GM12873 (cell line): ENCODE results near the gene IKZF3.

Experiments used
- TF ChIP-seq, protein P1 (sequence below): IDR thresholded peaks from 2 replicates; pipeline ENCODE4 v1.5.1; 2012; ENCODE audit warnings: low read depth, mild to moderate bottlenecking, moderate library complexity, low read length, control low read depth; ENCODE audit not compliant: insufficient read depth; ENCODE audit errors: missing control alignments

Gene IKZF3

DNA sequence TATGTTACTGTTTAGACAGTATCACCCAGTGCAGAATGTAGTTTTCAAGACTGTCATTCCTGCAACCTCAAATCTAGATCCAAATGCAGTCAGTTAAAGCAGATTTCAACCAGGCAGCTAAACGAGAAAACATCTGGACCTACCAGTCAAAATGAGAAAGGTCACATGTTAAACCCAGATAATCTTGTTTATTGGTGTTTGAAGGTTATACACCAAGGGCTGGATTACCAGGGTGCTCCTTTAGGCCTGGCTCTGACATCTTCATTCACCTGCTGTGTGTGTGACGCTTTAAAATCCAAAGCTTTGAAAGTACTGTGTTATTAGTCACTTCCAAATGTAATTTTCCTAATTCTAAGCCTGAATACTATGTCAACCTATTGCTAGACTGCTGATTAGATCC, 54.9 kb downstream of the IKZF3 start:
- TF ChIP-seq, protein P1, sequence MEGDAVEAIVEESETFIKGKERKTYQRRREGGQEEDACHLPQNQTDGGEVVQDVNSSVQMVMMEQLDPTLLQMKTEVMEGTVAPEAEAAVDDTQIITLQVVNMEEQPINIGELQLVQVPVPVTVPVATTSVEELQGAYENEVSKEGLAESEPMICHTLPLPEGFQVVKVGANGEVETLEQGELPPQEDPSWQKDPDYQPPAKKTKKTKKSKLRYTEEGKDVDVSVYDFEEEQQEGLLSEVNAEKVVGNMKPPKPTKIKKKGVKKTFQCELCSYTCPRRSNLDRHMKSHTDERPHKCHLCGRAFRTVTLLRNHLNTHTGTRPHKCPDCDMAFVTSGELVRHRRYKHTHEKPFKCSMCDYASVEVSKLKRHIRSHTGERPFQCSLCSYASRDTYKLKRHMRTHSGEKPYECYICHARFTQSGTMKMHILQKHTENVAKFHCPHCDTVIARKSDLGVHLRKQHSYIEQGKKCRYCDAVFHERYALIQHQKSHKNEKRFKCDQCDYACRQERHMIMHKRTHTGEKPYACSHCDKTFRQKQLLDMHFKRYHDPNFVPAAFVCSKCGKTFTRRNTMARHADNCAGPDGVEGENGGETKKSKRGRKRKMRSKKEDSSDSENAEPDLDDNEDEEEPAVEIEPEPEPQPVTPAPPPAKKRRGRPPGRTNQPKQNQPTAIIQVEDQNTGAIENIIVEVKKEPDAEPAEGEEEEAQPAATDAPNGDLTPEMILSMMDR, result no peak

DNA sequence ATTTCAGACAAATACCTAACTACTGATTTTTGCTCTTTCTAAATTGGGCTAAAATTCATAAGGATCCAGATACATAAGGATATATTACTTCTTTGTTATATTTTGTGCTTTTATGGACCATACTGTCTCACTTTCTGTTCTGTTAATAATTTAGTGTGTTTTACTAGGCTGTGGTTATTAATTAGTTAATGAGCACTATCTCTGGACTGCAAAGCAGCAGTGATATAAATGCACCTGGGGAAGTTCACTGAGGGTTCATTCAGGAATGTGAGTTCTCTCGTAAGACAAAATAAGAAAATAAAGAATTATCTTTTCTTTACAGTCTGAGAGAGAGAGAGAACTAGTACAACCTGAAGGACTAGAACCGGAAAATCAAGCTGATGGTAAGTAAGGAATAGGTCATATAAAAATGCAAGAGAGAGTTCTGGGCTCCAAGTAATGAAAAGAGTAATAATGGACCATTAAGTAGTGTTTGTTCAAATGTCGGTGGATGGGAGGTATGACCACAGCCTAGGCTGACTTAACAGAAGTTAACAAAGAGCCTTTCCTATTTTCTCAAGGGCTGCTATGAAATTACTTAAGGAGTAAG, 55.6 kb downstream of the IKZF3 start:
- TF ChIP-seq, protein P1, result no peak

DNA sequence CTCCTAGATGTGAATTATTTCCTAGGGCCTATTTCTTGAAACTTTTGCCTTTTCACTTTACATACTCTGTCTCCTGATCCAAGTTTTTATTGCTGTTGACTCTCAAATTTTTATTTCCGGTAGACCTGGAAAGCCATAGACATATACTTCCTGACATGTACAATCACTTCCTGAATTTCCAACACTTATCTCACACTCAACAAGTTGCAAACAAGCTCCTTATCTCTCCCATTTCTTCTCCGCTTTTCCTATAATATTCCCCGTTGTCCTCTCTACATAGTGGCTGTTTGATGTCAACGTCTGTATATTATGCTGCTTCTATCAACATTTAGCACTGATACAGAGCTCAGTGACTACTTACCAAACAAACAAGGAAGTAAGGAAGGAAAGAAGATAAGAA, 59.3 kb downstream of the IKZF3 start:
- TF ChIP-seq, protein P1, result no peak

DNA sequence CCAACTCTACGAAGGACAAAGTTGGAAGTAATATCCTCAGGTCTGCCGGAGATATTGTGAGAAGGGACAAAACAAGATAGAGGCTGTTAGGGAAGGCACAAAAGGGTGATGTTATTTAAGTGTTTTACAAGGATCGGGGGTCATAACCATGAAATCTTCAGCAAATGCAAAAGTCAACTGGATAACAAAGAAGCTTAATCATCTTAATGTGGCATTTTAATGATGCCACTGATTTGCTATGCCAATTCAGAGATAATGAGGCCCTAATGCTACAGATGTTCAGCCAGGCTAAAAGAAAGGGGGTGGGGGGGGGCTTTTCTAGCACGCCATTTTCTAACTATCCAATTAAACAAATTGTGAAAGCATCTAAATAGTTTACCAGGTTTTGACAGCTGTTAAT, 63.1 kb downstream of the IKZF3 start:
- TF ChIP-seq, protein P1, result no peak

DNA sequence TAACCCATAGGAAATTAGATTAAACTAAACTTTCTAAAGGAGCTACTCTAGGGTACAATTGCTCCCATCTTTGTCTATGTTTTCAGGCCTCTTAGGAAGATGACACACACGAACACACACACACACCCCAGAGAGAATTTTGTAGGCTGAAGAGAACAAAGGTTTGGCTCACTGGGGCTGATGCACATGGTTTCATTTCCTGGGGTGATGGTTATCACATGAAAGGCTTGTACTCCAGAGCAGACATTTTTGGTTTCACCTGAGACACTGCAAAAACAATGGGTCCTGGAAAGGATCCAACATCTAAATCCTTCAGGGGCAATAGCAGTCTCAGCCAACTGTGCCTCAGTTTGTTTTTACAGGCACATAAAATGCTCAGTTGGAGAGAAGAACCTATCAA, 63.6 kb downstream of the IKZF3 start:
- TF ChIP-seq, protein P1, result no peak

DNA sequence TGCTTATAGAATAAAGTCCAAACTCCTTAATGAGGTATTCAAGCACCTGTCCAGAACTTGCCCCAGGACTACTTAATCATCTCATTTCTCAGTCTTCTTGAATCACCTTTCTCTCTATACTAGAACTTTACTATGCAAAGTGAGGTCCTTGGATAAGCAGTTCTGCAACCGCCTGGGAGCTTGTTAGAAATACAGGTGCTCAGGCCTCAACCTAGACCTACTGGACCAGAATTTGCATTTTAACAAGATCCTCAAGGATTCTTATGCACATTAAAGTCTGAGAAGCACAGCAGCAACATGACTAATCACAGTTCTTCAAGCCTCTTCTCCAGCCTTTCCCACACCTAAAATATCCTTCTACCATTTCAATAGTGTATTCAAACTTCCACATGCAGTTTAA, 64.7 kb downstream of the IKZF3 start:
- TF ChIP-seq, protein P1, result no peak

DNA sequence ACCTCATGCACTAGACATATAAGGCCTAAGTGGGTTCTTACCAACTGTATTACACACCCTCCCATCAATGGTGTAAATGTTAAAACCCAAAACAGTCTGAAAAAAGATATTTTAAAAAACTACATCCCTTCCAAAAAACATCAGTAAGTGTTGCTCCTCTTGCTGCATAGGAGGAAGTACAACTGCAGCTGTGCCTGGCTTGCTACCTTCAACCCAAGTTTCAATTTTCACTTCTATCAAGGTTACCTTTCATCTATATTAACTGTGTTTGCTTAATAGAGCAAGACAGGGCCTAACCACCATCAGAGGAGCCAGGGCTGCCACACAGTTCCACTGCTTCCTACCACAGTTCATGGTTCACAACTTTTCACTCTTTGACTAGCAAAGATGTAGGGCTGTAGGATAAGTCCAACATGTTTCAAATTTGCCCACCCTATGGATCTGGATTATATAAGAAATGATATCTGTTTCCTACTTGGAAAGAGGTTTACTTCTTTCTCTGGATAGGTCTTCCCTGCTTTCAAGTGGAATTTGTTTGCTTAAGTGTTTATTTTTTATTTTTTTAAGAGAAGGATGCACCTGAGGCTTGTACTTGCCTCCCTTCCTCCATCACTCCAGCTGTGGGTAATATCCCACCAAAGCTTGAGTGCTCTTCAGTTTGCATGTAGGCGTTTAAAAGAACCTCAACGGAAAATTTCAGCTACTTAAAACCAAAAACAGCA, 69.7 kb downstream of the IKZF3 start:
- TF ChIP-seq, protein P1, result no peak
